NB4 (cell line): ENCODE results near the gene MAP2K3.

ENCODE experiments used
- MAX ChIP-seq: IDR thresholded peaks from 2 replicates; pipeline ENCODE4 v1.6.1; 2011; ENCODE audit warnings: low read depth, low read length
- MYC ChIP-seq: IDR thresholded peaks from 2 replicates; pipeline ENCODE4 v1.6.1; 2011; ENCODE audit warnings: low read depth, low read length
- POLR2A ChIP-seq: IDR thresholded peaks from 2 replicates; pipeline ENCODE4 v1.6.1; 2011; ENCODE audit warnings: mild to moderate bottlenecking; ENCODE audit not compliant: insufficient read length; ENCODE audit errors: extremely low read depth
- TF ChIP-seq, protein P1 (sequence below): IDR thresholded peaks from one replicate; pipeline ENCODE4 v1.5.1; 2012; ENCODE audit warnings: low read depth, low read length

DNA sequence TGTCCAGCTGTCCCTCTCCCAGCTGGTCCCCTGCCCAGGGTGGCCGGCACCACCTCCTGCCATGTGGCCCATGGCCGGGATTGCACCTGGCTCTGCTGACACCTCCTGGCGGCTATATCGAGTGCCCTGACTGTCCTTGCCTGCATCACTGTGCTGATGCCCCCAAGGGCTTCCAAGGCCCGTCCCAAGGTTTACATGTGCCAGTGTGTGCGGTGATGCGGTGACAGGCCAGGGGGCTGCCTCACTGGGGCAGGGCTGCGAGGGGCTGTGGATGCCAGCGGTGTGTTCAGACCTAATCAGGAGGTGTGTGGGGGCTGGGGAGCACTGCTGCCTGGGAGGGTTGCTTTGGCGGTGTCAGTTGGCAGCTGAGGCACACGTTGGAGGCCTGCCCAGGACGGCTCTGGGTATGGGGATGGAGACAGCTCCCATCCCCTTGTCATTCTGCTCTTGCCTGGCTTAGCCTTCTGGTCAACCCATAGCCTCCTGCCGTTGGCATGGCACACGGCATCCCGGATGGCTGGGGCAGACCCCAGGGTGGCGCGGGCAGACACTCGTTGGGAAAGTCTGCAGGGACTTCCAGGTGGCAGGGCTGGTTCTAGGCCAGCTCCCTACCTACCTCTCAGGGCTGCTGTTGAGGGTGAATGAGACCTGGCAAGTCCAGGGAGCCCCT lies 5.5 kb downstream of the MAP2K3 start:
- TF ChIP-seq POLR2A (no peak), MAX (no peak), MYC (no peak)
- TF ChIP-seq, protein P1, sequence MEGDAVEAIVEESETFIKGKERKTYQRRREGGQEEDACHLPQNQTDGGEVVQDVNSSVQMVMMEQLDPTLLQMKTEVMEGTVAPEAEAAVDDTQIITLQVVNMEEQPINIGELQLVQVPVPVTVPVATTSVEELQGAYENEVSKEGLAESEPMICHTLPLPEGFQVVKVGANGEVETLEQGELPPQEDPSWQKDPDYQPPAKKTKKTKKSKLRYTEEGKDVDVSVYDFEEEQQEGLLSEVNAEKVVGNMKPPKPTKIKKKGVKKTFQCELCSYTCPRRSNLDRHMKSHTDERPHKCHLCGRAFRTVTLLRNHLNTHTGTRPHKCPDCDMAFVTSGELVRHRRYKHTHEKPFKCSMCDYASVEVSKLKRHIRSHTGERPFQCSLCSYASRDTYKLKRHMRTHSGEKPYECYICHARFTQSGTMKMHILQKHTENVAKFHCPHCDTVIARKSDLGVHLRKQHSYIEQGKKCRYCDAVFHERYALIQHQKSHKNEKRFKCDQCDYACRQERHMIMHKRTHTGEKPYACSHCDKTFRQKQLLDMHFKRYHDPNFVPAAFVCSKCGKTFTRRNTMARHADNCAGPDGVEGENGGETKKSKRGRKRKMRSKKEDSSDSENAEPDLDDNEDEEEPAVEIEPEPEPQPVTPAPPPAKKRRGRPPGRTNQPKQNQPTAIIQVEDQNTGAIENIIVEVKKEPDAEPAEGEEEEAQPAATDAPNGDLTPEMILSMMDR: no peak
